MM.1S (cell line): ENCODE measurements around the gene TRIP6.

Source experiments
- DNase-seq: peaks from one replicate; pipeline ENCODE4 v3.0.0-alpha.2; 2015
- H2AFZ ChIP-seq: fragments of 300-600 bp; sonication (generic); 2 replicates; pipeline ENCODE4 v1.6.0; 2016; ENCODE audit warnings: antibody characterized with exemption, low read length
- H3F3A ChIP-seq: fragments of 300-600 bp; sonication (generic); 2 replicates; pipeline ENCODE4 v1.6.1; 2016; ENCODE audit warnings: mild to moderate bottlenecking, antibody characterized with exemption, low read length, moderate library complexity, mixed read lengths; ENCODE audit not compliant: insufficient read depth
- H3K27ac ChIP-seq: fragments of 300-600 bp; sonication (generic); 2 replicates; pipeline ENCODE4 v1.5.1; 2016; ENCODE audit warnings: mild to moderate bottlenecking, low read length
- H3K27me3 ChIP-seq: fragments of 300-600 bp; sonication (generic); replicated peaks from 2 replicates; pipeline ENCODE4 v1.6.0; 2016; ENCODE audit warnings: low read length; ENCODE audit not compliant: insufficient read depth
- H3K36me3 ChIP-seq: fragments of 300-600 bp; sonication (generic); replicated peaks from 2 replicates; pipeline ENCODE4 v1.6.1; 2016; ENCODE audit warnings: mild to moderate bottlenecking, low read length, mixed read lengths; ENCODE audit not compliant: insufficient read depth
- H3K4me1 ChIP-seq: fragments of 300-600 bp; sonication (generic); 2 replicates; pipeline ENCODE4 v1.6.1; 2016; ENCODE audit warnings: low read length, mixed read lengths
- H3K4me2 ChIP-seq: fragments of 300-600 bp; sonication (generic); 2 replicates; pipeline ENCODE4 v1.6.0; 2016; ENCODE audit warnings: low read depth, low read length
- H3K4me3 ChIP-seq: fragments of 300-600 bp; sonication (generic); 2 replicates; pipeline ENCODE4 v1.5.1; 2016; ENCODE audit warnings: low read length, mixed read lengths
- H3K79me2 ChIP-seq: fragments of 300-600 bp; sonication (generic); 2 replicates; pipeline ENCODE4 v1.6.1; 2016; ENCODE audit warnings: mixed run types, low read length, mixed read lengths
- H3K9ac ChIP-seq: fragments of 300-600 bp; sonication (generic); 2 replicates; pipeline ENCODE4 v1.6.1; 2016; ENCODE audit warnings: low read length, mixed read lengths
- H3K9me2 ChIP-seq: fragments of 300-600 bp; sonication (generic); replicated peaks from 2 replicates; pipeline ENCODE4 v1.6.1; 2016; ENCODE audit warnings: mild to moderate bottlenecking, low read length, mixed read lengths; ENCODE audit not compliant: insufficient read depth
- H3K9me3 ChIP-seq: fragments of 300-600 bp; sonication (generic); replicated peaks from 2 replicates; pipeline ENCODE4 v1.6.1; 2016; ENCODE audit warnings: mild to moderate bottlenecking, low read length, mixed read lengths; ENCODE audit not compliant: insufficient read depth
- H4K20me1 ChIP-seq: fragments of 300-600 bp; sonication (generic); 2 replicates; pipeline ENCODE4 v1.6.1; 2016; ENCODE audit warnings: mild to moderate bottlenecking, low read length, moderate library complexity, mixed read lengths; ENCODE audit not compliant: insufficient read depth
- CTCF ChIP-seq: fragments of 300-600 bp; sonication (generic); IDR thresholded peaks from 2 replicates; pipeline ENCODE4 v1.5.1; 2016; ENCODE audit warnings: antibody characterized with exemption, low read length, mixed read lengths
- EZH2 ChIP-seq: fragments of 300-600 bp; sonication (generic); optimal IDR thresholded peaks from 2 replicates; pipeline ENCODE3; 2017; ENCODE audit warnings: low read depth, mild to moderate bottlenecking, antibody characterized with exemption, low read length, mixed read lengths
- EZH2phosphoT487 ChIP-seq: fragments of 300-600 bp; sonication (generic); IDR thresholded peaks from 2 replicates; pipeline ENCODE4 v1.6.1; 2018; ENCODE audit warnings: antibody characterized with exemption, low read length

TRIP6 gene

GRCh38 chr7:100921039-100921438 is 53.9 kb downstream of the TRIP6 start:
- no peaks in the 10 kb centered on the region for H4K20me1 ChIP-seq
- H3K36me3 ChIP-seq: no peaks in the 10 kb centered on the region
- H3K9me3 ChIP-seq: no peaks in the 10 kb centered on the region
- H3K4me3 ChIP-seq: no peak overlapping the region
- peaks cover 29% of the 10 kb centered on the region for H3K27me3 ChIP-seq
- H3F3A ChIP-seq: no peaks in the 10 kb centered on the region
- DNase-seq: no peak
- H3K79me2 ChIP-seq: no peaks in the 10 kb centered on the region
- no peak overlapping the region for H3K9ac ChIP-seq
- no peak for TF ChIP-seq CTCF
- no peak for TF ChIP-seq EZH2
- no peak for TF ChIP-seq EZH2phosphoT487
- no peak overlapping the region for H3K27ac ChIP-seq
- H3K9me2 ChIP-seq: no peaks in the 10 kb centered on the region
- H2AFZ ChIP-seq: no peak overlapping the region
- no peak overlapping the region for H3K4me2 ChIP-seq
- H3K4me1 ChIP-seq: no peaks in the 10 kb centered on the region
